GM21515 (cell line): Measurements from ENCODE around the gene GALNT5.

ENCODE experiments used
- ATAC-seq: cut with Tn5 transposase; IDR thresholded peaks from one replicate; pipeline ENCODE4 v1.9.1; 2021; ENCODE audit not compliant: unreplicated experiment

GALNT5 gene

GRCh38 chr2:157283468-157283867, 26.0 kb downstream of the GALNT5 start:
- ATAC-seq: no peak

- no peak for ATAC-seq
Measured at GRCh38 chr2:157287160-157287559, 29.7 kb downstream of the GALNT5 start.

- ATAC-seq: no peak
Measured at GRCh38 chr2:157290525-157290924, 33.0 kb downstream of the GALNT5 start.

GRCh38 chr2:157291018-157291417, 33.5 kb downstream of the GALNT5 start:
- no peak for ATAC-seq

GRCh38 chr2:157292853-157293252, 35.3 kb downstream of the GALNT5 start:
- ATAC-seq: no peak

GRCh38 chr2:157296490-157296889, 39.0 kb downstream of the GALNT5 start:
- no peak for ATAC-seq

GRCh38 chr2:157296958-157297357, 39.5 kb downstream of the GALNT5 start:
- no peak for ATAC-seq

- no peak for ATAC-seq
Measured at GRCh38 chr2:157301307-157301706, 43.8 kb downstream of the GALNT5 start.

GRCh38 chr2:157302492-157303099, 45.1 kb downstream of the GALNT5 start:
- ATAC-seq: peak; percentile 79

GRCh38 chr2:157303612-157304011, 46.1 kb downstream of the GALNT5 start:
- ATAC-seq: no peak

GRCh38 chr2:157304811-157305722, 47.6 kb downstream of the GALNT5 start:
- no peak for ATAC-seq

- ATAC-seq: no peak
Measured at GRCh38 chr2:157305723-157306110, 48.2 kb downstream of the GALNT5 start.

- ATAC-seq: no peak
Measured at GRCh38 chr2:157307021-157307420, 49.5 kb downstream of the GALNT5 start.

- ATAC-seq: no peak
Measured at GRCh38 chr2:157309878-157310277, 52.4 kb downstream of the GALNT5 start.

- ATAC-seq: no peak
Measured at GRCh38 chr2:157311706-157312105, 54.2 kb downstream of the GALNT5 start.

GRCh38 chr2:157312866-157313486, 55.5 kb downstream of the GALNT5 start:
- ATAC-seq: peak; percentile 47

- no peak for ATAC-seq
Measured at GRCh38 chr2:157315901-157316300, 58.4 kb downstream of the GALNT5 start.

- no peak for ATAC-seq
Measured at GRCh38 chr2:157318884-157319283, 61.4 kb downstream of the GALNT5 start.

GRCh38 chr2:157319795-157320194, 62.3 kb downstream of the GALNT5 start:
- no peak for ATAC-seq

GRCh38 chr2:157320409-157320808, 62.9 kb downstream of the GALNT5 start:
- no peak for ATAC-seq

- ATAC-seq: no peak
Measured at GRCh38 chr2:157321466-157321865, 64.0 kb downstream of the GALNT5 start.

- no peak for ATAC-seq
Measured at GRCh38 chr2:157322432-157322831, 64.9 kb downstream of the GALNT5 start.
